Stimulated activated naive CD8-positive, alpha-beta T cell treated with anti-CD3 and anti-CD28 coated beads, Interleukin-15, Interleukin-2, amounts not matched to agents 100 ng/mL and 50 ng/mL, for 24 hours (primary cell): ENCODE measurements around the gene FAAH.

Source experiments
- H3K27ac Mint-ChIP-seq: one replicate; pipeline ENCODE4 v1.8.0; 2021; ENCODE audit warnings: mild to moderate bottlenecking, mixed read lengths
- H3K27me3 Mint-ChIP-seq: one replicate; pipeline ENCODE4 v1.8.0; 2021; ENCODE audit warnings: mixed read lengths
- H3K36me3 Mint-ChIP-seq: one replicate; pipeline ENCODE4 v1.8.0; 2021; ENCODE audit warnings: low read depth, mixed read lengths
- H3K4me1 Mint-ChIP-seq: one replicate; pipeline ENCODE4 v1.8.0; 2021; ENCODE audit warnings: low read depth, mixed read lengths
- H3K4me3 Mint-ChIP-seq: one replicate; pipeline ENCODE4 v1.8.0; 2021; ENCODE audit warnings: mild to moderate bottlenecking, mixed read lengths
- H3K9me3 Mint-ChIP-seq: one replicate; pipeline ENCODE4 v1.8.0; 2021; ENCODE audit warnings: mixed read lengths

The FAAH gene

DNA sequence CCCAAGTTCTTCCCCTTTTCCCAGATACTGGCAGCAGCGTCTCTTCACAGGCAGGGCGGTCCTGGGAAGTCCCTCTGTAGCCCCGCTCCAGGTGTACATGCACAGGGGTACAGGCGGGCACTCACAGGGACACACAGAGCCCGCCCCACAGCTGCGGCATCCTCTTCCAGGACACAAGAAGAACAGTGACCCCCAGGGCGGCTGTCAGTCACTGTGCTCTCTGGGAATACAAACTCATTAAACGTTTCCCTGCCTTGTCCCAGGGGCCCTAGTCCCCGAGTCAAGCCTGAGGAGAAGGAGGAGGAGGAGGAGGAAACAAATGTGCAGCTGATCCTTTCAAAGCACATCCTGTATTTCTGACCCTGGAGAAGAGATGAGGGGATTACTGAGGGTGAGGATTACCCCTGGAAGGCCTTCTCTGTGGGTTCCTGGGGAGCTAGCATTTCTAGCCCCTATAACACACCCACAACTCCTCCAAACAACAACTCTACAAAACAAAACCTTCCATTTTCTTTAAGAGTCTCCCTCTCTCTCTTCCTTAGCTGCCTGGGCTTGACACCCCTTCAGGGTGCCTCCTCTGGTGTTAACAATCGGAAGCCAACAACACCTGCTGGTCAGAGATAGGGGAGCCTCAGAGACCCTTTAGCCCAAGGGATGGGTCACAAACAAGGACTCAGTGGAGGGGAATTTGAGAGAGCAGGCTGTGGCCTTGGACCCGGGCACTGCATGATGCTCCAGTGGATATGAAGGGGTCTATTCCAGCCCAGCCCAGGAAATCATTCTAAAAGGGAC, 67.1 kb downstream of the FAAH start:
- Mint-ChIP-seq H3K4me1 (no peaks in the 10 kb centered on the region), H3K27ac (no peak overlapping the region), H3K4me3 (no peak overlapping the region), H3K27me3 (peaks cover 37% of the 10 kb centered on the region), H3K9me3 (no peaks in the 10 kb centered on the region), H3K36me3 (no peaks in the 10 kb centered on the region)

DNA sequence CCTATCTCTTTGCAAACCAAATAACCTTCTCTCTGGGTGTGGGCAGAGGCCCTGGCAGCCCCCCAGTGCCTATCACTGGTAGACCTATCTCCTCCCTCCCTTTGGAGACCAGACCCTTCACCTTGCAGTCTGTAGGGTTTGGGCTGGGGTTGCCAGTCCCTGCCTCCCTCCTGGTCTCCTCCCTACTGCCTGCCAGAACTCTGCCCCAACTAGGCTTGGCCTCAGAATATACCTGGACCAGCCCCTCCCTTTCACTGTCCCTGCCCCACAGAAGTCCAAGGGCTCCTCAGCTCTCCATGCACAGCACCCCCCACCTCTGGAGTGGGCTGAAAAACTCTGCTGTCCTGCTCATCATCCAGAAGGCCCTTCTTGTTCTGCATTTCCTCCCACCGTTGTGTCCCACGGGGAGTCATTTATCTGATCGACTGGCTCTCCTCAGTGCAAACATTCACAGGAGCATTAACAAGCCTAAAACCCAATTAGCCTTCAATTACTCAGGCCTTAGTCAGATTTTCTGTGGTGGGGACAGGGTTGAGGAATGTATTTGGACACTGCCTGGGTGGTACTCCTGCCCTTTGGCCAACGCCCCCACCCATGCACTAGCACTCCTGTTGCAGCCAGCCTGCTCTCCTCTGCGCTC, 67.8 kb downstream of the FAAH start:
- Mint-ChIP-seq H3K36me3 (no peaks in the 10 kb centered on the region), H3K9me3 (no peaks in the 10 kb centered on the region), H3K4me1 (peaks cover 2% of the 10 kb centered on the region), H3K27ac (no peak overlapping the region), H3K4me3 (no peak overlapping the region), H3K27me3 (peaks cover 39% of the 10 kb centered on the region)
